22Rv1 (cell line): ENCODE measurements around the gene CCDC120.

ENCODE experiments used
- H3K27ac ChIP-seq: fragments of 450-650 bp; 2 replicates; pipeline ENCODE4 v1.5.1; 2017
- ZFX ChIP-seq: fragments of 450-650 bp; IDR thresholded peaks from 2 replicates; pipeline ENCODE4 v1.6.1; 2017; ENCODE audit warnings: antibody characterized with exemption, borderline replicate concordance
- TF ChIP-seq, protein P1 (sequence below): fragments of 450-650 bp; IDR thresholded peaks from 2 replicates; pipeline ENCODE4 v1.5.1; 2017; ENCODE audit warnings: mild to moderate bottlenecking

Gene CCDC120

DNA sequence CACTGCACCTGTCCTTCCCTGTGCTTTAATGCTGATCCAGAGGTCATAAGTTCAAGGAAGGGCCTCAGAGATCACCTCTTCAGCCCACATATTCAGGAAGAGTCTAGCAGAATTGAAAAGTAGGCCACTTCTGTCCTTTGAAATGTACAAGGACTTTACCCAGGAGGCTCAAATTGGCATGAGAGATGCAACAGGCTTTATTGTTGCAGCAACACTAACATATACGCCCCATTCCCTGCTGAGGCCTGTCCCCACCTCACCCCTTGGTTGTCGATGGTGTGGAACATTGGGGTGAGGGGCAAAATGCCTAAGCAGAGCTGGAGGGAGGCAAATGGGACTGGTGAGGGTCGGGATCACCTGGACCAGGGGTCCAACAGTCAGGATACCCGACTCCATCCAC, 12.2 kb downstream of the CCDC120 start:
- TF ChIP-seq ZFX, result no peak
- TF ChIP-seq, protein P1, sequence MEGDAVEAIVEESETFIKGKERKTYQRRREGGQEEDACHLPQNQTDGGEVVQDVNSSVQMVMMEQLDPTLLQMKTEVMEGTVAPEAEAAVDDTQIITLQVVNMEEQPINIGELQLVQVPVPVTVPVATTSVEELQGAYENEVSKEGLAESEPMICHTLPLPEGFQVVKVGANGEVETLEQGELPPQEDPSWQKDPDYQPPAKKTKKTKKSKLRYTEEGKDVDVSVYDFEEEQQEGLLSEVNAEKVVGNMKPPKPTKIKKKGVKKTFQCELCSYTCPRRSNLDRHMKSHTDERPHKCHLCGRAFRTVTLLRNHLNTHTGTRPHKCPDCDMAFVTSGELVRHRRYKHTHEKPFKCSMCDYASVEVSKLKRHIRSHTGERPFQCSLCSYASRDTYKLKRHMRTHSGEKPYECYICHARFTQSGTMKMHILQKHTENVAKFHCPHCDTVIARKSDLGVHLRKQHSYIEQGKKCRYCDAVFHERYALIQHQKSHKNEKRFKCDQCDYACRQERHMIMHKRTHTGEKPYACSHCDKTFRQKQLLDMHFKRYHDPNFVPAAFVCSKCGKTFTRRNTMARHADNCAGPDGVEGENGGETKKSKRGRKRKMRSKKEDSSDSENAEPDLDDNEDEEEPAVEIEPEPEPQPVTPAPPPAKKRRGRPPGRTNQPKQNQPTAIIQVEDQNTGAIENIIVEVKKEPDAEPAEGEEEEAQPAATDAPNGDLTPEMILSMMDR, result no peak
- no peak overlapping the region for H3K27ac ChIP-seq

GRCh38 chrX:49071877-49072711, 13.3 kb downstream of the CCDC120 start:
- TF ChIP-seq ZFX, result no peak
- TF ChIP-seq, protein P1, result no peak
- H3K27ac ChIP-seq, result no peak overlapping the region

DNA sequence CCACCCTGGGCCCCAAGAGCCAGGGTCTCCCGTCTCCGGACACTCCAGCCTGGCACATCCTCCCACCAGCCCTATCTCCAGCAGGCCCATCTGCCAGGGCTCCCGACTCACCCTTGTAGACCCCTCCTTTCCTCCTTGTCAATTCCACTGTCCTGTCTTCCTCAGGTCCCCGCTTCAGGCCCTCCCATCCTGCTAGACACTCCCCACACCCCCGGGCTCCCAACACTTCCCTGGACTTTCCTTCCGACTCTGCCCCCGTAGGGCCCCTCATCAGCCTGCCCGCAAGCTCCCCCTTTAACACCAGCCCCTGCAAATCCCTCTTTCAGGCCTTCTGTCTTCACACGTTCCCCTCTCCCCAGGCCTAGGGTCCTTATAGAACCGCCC, 13.9 kb downstream of the CCDC120 start:
- H3K27ac ChIP-seq, result no peak overlapping the region
- no peak for TF ChIP-seq ZFX
- TF ChIP-seq, protein P1, result no peak

DNA sequence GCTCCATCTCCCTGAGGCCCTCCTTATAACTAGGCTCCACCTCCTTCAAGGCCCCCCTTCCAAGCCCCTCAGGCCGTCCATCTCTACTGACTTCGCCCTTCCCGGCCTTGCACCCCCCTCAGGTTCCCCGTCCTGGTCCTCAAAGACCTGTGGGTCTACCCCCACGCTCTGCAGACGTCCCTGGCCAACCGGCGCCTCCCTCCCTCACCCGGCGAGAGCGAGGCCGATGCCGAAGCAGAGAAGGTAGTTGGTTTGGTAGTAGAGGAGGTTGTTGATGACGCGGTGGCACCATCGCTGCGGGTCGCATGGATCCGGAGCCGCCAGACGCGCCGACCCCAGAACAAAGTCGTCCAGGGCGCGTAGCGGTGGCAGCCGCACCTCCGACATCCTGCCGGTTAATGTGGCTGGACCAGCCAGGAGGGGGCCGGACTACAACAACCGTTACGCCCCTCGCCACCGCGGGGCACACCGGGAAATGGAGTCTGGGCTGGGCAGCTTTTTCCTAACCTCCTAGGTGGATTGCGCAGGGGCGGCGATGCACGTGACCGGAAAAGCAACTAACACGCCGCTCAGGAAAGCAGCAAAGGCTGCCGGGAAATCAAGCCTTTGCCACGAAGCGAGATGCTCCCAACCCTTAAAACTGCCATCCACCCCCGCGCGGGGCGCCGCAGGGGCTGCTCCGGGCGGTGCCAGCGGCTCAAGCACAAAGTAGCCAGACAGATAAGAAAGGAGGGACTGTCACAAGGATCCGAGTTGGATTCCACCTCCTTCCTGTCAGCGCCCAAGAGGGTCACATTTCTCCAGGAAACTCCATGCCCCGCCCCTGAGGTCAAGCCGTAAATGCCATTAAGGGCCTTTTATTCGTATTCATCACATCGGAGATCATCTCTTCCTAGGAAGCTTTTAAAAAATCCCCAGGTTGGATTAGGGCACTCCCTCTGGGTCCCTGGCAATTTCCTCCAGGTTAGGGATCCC, 15.1 kb downstream of the CCDC120 start, which contains the start of gene PRAF2:
Gene PRAF2, minus strand, starts transcription at position 402 of the 975 bp plus-strand sequence. Its CDS starts 15 bp downstream, at position 387.
- H3K27ac ChIP-seq, result peak within 1 kb of the TSS; percentile 59

GRCh38 chrX:49075347-49075746, 16.5 kb downstream of the CCDC120 start:
- no peak overlapping the region for H3K27ac ChIP-seq
- TF ChIP-seq, protein P1, result no peak
- TF ChIP-seq ZFX, result no peak

More for the DNA sequence above, 15.1 kb downstream of the CCDC120 start, which contains the start of gene PRAF2:
- no peak for TF ChIP-seq ZFX
- TF ChIP-seq, protein P1, result no peak

DNA sequence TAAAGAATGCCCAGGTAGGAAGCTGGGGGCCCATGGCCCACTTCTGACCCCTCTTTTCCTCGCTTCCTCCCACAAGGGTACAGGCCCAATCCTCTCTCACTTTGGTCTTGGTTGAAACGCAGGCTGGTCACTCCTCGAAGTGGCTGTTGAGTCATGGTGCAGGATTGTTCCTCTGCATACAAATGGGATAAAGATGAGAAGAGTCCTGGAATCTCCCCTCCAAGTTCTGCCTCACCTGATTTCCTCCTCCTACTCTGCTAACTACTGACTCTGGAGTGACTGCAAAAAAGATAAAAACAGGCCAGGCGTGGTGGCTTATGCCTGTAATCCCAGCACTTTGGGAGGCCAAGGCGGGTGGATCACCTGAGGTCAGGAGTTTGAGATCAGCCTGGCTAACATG, 19.1 kb downstream of the CCDC120 start:
- no peak overlapping the region for H3K27ac ChIP-seq
- TF ChIP-seq, protein P1, result no peak
- TF ChIP-seq ZFX, result no peak
